GM18858 (cell line): ENCODE results near the gene ATG5.

Experiments used
- ATAC-seq: cut with Tn5 transposase; IDR thresholded peaks from one replicate; pipeline ENCODE4 v1.9.1; 2021; ENCODE audit not compliant: unreplicated experiment

Gene ATG5

DNA sequence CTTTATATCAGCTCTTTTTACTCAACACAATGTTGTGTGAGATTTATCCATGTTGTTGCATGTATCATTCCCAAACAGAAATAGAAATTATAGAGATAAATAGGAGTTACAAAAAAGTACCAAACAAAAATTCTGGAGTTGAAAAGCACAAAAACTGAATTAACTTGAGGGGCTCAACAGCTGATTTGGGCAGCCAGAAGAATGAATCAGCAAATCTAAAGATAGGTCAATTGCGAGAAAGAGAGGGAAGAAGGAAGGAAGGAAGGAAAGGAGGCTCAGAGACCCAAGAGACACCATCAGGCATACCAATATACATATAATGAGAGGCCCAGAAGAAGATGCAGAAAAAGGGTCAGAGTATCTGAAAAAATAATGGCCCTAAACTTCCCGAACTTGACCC is 98.9 kb downstream of the ATG5 start:
- ATAC-seq, result no peak

DNA sequence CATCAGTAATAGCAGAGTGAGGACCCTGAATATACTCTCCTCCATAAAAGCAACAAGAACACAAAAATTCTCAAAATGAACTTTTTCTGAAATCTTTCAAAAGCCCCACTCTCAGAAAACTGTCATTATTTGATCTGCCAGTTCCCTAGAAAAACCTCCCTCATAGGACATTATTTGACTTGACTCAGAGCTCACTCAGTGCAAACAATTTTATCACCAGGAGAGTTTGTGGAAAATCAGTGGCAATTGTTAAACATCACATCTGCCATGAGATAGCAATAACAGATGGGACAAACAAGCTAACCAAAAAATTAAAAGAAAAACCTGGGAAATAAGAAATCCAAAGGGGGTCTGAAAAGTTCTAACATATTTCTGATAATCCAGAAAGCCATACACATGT is 100.0 kb downstream of the ATG5 start:
- no peak for ATAC-seq

DNA sequence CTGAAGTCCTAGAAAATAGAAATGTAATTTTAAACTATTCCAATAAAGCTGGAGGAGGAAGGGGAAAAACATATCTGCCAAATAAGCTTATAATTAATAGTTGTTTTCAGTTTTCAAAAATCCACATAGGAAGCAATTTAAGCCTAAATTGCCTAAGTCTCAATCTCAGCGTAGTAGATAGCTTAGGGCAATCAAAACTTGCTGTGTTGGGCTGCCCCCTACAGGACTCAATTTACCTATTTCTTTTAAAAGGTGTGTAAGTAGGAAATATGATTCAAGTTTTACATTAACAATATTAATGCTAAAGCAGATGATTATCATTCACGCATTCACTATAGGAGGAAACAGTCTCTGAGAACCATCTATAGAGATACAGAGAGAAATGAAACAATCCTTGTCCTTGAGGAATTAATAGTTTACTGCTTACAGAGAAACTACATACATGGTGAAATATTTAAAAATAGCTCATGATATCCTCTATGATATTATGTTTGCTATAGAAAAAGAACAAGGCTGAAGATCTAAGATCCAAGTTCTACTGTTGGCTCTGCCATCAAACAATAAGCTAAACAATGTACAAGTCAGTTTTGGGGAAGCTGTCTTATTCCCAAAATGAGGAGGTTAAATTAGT is 102.1 kb downstream of the ATG5 start:
- no peak for ATAC-seq

DNA sequence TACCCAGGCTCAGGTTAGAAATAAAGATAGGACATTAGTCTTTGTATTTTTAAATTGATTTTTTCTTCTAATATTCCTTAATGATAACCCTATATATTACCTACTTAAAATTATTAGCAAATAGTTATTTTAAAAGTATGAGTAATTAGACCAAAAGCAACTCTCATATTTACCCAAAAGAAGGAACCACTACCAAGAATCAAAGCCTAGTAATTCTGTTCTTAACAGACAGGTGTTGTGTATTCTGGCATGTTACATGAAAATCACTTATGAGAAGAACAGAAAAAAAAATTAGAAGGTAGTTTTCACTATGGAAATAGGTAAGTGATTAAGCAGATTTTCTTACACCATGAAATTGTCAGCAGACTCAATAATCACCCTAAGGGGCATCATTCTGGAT is 105.1 kb downstream of the ATG5 start:
- ATAC-seq, result peak; percentile 75

DNA sequence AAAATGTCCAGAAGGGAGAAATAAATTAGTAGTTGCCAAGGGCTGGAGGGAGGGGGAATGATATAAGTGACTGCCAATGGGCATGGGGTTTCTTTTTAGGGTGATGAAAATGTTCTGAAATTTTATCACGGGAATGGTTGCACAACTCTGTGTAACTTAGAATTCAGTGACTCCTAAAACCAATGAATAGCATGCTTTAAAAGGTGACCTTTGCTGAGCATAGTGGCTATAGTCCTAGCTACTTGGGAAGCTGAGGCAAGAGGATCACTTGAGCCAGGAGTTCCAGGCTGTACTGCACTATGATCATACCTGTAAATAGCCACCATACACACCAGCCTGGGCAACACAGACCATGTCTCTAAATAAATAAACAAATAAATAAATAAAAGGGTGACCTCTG is 109.0 kb downstream of the ATG5 start:
- no peak for ATAC-seq

DNA sequence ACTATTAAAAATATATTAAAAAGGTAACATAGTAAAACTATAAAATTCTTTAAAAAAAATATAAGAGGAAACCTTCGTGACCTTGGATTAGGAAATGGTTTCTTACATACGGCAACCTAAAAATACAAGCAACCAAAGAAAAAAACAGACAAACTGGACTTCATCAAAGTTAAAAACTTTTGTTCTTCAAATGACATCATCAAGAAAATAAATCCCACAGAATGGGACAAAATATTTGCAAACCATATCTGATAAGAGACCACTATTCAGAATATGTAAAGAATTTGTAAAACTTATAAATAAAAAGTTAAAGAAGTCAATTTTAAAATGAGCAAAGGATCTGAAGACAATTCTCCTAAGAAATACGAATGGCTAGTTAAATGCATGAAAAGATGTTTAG is 110.0 kb downstream of the ATG5 start:
- no peak for ATAC-seq

DNA sequence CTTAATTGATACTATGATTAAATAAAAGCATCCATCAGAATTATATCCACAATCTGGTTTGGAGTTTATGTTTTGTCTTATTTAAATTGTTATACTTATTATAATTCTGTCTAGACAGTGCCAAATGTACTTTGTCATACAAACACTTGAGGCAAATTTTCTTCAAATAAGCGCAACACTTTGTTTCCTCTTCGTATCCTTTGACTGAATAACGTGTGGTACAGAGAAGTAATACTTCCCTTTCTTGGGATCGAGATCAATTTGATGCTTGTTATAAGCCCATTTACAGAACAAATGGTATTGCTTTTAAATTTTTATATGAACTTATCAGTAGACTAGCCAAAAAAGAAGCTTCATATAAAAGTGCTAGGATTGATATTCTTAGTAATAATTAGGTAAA is 111.0 kb downstream of the ATG5 start:
- no peak for ATAC-seq

DNA sequence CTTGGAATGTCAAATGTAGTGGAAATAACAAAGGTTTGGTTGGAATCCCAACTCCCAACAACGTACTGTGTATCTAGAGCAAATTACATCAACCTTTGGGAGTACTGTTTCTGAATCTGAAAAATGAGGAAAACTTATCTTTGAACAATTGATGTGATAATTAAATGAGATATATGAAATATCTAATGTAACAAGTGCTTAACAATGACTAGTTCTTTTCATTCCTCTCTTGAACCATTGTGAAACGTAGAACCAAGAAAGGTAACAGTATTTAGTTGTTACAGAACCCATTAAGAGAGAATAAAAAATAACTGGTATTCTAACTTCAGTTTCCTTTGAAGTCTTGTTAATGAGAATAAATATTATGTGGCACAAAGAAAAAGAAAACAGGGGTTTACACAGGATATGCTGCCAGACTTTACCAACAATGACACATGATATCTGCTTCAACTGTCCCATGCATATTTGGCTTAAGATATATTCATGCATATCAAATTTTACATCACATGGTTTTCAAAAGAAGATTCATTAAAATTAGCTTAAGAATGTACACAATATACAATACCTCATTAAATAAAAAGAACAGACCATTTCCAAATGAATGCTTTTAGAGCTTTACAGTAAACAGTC is 111.8 kb downstream of the ATG5 start:
- ATAC-seq, result no peak

DNA sequence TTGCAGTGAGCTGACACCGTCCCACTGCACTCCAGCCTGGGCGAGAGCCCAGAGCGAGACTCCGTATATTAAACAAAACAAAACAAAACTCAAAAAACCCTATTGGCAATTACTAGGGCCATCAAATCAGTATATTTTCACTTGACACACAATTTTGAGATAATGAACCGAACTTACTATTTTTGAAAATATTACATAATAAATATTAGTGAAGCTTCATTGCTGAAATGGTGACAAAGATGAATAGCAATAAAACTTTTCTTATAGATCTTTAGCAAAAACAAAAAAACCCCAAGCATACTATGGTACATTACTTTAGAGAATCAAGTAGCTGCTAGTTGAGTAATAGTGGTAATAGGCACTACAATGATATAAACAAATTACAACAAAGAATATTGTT is 113.0 kb downstream of the ATG5 start:
- no peak for ATAC-seq

DNA sequence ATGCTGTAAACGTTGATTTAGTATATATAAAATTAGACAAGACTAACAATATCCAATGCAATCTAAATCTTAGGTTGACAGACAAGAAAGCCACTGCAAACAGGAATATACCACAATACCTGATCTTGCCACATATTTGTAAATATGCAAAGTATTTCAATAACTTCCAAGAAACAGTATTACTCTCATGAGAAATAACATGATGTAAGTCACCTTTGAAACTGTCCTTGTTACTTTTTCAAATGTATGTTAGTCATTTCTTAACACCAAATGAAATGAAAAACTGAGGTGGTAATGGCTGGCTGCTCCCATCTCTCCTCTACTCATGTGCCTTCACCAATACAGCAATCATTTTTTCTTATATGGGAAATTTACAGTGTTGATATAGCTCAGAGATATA is 118.7 kb downstream of the ATG5 start:
- ATAC-seq, result peak; percentile 75

DNA sequence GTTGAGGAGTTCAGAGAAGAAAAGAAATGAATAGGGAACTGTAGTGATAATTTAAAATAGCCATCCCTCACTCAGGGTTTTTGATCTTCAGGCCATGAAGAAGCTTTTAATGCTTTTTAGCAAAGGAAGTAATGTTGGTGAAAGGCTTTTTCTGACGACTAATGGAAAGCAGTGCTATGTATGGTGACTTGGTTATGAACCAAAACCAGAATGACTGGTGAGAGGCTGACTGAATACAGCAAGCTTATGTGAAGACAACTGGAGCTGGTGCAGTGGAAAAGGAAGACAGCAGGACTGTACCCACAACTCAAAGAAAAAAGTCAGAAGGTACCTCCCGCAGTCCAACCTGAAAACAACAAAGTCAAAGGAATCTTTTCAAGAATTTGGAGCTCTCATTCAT is 120.6 kb downstream of the ATG5 start:
- no peak for ATAC-seq

DNA sequence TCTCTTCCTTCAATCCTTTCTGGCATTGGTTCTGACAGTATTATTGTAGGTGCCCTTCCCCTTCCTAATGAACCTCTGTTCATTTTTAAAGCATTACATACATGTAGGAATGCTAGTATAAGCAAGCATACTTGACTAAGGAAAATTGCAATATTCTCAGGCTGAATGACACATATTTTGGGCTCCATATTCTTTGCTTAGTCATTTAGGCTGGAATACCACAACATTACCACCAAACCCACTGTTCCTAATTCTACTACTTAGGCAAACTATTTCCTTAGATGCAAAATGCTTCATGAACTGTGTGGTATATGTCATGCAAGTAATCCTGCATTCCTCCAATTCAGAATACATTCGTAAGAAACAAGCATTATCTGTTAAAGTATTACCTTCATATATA is 125.6 kb downstream of the ATG5 start:
- ATAC-seq, result no peak

DNA sequence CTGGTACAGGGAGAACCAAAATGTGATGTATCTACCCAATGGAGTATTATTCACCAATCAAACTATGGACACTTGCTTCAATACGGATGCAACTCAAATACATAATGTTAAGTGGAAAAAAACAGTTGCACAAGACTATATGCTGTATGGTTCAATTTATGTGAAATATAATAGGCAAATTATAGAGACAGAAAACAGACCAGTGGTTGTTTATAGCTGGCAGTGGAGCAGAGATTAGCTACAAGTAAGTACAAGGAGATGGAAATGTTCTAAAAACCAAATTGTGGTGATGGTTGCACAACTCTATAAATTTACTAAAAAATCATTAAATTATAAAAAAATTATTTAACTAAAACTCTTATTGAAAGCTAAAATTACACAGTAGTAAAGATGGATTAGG is 126.2 kb downstream of the ATG5 start:
- no peak for ATAC-seq

DNA sequence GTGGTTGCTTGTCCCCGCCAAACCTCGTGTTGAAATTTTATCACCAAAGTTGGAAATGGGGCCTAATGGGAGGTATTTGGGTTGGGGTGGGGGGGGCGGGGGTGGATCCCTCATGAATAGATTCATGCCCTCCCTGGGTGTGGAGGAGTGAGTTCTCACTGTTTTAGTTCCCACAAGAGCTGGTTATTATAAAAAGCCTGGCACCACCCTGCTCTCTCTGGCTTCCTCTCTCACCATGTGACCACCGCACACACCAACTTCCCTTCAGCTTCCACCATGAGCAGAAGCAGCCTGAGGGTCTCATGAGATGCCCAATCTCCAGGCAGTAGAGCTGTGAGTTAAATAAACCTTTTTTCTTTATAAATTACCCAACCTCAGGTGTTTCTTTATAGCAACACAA is 128.1 kb downstream of the ATG5 start:
- no peak for ATAC-seq

DNA sequence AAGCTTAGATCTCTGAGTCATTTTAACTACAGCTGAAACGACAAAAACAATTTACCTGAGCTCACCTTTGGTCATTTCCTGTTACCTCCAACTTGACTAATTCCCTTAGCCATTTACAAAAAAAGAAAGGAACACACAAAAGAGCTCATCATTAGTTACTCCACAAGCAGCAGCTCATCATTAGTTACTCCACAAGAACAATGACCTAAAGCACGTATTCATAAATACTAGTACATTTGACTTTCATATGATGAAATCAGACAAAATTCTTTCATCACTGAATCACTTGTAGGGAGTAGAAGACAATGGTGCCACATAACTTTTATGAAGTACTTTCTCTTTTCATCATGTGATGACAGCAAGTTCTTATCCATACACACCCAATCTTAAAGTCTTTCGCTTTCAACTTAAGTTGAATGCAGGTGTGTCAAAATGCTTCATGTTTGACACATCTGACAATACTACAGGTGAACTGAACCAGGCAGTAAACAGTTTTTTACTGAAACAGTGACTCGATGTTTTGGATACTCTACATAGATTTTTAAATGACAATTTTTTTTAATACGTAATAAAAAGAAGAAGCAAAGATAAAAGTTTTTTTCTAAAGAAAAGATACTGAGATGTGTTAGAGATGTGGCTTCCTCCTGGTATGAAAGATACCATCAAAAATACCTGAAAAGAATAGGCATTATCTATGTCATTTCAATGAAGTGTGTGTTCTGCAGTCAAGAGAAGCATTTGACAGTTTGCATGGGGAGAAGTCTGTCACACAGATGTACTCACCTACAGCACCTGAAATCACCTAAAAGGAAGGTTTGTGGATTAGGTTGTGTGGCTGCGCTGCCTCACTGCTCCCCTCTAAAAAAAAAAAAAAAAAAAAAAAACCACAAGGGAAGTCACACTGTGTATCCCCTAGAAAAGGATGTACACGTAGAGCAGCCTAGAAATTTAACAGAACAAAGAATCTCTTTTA is 130.3 kb downstream of the ATG5 start:
- ATAC-seq, result no peak

DNA sequence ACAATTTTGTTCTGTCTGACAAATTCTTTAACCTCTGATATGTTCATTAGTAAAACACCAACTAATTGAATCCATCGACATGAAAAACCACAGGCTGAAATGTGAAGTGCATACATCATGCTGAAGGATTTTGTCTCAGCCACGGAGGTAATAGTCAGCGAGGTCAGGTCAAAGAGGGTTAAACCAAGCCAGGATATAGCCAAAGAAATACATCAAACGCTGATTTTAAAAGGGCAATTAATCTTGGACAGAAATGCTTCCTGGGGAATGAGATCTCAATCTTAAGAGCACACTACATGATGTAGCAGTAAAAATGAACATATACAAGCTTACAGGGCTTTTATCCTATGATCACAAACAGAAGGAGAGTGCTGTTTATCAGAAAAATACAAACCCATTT is 132.7 kb downstream of the ATG5 start:
- ATAC-seq, result no peak

DNA sequence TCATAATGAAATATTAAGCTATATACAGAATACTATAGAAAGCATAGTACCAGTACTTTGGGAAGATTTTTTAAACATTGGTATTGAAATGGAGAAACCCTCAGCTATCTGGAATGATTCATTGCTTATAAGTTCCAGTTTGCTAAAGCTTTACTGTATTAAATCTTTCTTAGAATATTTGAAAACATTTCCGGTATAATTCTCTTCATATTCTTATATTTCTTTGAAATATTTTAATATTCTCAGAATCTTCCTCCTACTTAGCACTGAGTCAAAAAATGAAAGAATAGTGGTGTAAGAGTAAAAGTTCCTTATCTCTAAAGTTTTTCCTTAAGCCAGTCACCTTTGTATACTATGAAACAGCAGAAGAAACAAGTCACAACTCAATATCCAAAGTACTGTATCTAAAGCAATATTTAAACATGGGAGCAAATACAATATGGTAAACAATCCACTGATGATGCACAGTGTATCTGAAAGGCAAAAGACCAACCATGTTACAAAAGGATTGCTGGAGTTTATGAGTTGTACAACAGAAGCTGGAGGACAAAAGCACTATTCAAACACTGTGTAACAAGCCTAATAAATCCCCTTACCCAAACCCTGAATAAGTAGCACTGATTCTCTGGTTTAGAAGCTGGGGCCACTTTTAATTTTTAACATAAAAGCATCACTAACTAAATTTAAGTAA is 137.3 kb downstream of the ATG5 start:
- no peak for ATAC-seq

DNA sequence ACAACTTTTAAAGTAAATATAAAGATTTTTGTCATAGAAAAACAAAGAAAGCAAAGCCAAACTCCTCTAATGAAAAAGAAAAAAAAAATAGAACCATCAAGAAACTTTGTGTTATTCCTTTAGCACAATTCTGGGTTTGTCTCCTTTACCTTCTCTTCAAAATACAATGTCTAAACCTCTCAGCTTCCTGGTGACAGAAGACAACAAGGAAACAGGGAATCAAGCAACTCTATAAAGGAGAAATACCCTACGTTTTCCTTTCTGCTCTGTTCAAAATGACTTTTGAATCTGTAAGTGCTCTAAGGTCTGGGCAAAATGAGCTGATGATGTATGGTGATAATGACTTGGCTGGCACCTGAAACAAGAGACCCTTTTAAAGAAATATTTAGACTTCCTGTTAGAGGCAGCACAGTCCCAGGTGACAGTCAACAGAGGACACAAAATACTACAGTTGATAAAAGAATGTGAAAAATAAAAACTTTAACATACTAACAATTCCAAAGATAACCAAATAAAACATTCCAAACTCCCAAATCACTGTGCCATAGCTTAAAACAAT is 138.1 kb downstream of the ATG5 start:
- no peak for ATAC-seq

DNA sequence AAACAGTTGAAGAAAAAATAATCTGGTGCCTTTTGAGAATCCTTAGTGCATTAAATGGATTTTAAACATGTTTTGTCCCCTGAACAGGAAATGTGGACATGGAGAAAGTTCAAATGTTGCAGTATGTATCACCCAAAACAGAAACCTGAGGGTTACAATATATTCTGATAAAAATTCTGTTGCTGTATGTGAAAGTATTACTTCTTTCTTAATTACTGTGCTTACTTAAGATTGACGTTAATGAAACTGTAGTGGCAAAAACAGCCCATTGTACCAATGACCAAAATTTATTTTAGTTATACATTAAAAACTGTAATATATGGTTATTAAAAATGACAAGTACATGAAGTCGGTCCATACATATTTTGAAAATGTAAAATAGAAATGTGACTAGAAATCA is 138.8 kb downstream of the ATG5 start:
- ATAC-seq, result no peak

DNA sequence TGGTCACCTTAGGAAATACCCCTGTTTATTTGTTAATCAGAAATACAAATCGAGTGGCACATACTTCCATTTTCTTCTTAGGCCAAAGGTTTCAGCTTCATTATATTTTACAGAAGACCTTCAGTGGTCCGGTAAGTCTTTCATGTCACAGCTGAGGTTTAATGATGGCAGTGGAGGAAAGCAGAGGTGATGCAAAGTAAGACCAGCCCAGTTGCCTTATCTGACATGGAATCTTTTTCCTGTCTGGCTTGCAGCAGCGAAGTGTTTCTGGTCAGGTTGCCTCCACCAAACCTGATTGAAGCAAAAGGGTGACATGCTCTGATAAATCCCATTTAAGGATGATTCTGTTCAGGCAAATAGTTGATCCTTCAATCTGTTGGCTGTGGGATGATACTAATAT is 139.4 kb downstream of the ATG5 start:
- ATAC-seq, result no peak

DNA sequence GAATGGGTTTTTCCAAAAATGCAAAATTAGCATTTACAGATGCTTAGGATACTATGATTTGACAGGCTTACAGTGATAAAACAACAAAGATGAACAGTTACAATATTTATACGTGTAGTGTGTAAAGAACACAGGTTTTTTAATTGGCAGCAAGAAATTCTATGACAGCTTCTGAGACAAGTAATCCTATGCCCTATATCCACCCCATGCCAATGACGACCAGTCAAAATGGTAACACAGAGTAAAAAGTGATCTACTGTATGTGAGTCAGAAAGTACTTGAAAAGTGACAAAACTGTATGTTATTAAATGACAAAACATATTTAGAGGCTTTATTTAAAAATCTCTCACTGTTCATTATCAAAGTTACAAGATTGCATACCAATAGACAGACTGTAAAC is 139.9 kb downstream of the ATG5 start:
- no peak for ATAC-seq
